Neuronal stem cell (in vitro differentiated cells): ENCODE results near the gene PADI6.

Experiments used
- DNase-seq: peaks from one replicate; pipeline ENCODE4 v3.0.0-alpha.2; 2013; ENCODE audit warnings: low spot score
- H2AFZ ChIP-seq: one replicate; pipeline ENCODE4 v1.6.1; 2013; ENCODE audit warnings: mild to moderate bottlenecking, low read length, inconsistent platforms
- H2AK5ac ChIP-seq: 2 replicates; pipeline ENCODE4 v1.6.1; 2013; ENCODE audit warnings: low read depth, mild to moderate bottlenecking, inconsistent platforms, low read length, moderate library complexity, mixed read lengths
- H2BK120ac ChIP-seq: 2 replicates; pipeline ENCODE4 v1.6.1; 2013; ENCODE audit warnings: low read depth, mild to moderate bottlenecking, inconsistent platforms, low read length, moderate library complexity, mixed read lengths
- H2BK12ac ChIP-seq: one replicate; pipeline ENCODE4 v1.6.1; 2013; ENCODE audit warnings: low read length, inconsistent platforms
- H2BK15ac ChIP-seq: 2 replicates; pipeline ENCODE4 v1.6.1; 2013; ENCODE audit warnings: mild to moderate bottlenecking, low read length, inconsistent platforms, mixed read lengths
- H2BK5ac ChIP-seq: one replicate; pipeline ENCODE4 v1.6.1; 2013; ENCODE audit warnings: inconsistent platforms, mild to moderate bottlenecking, low read length, moderate library complexity
- H3K14ac ChIP-seq: one replicate; pipeline ENCODE4 v1.6.1; 2013; ENCODE audit warnings: low read length, inconsistent platforms
- H3K18ac ChIP-seq: 2 replicates; pipeline ENCODE4 v1.6.1; 2013; ENCODE audit warnings: low read length, inconsistent platforms
- H3K23ac ChIP-seq: 2 replicates; pipeline ENCODE4 v1.6.1; 2013; ENCODE audit warnings: low read depth, mild to moderate bottlenecking, mixed read lengths, low read length, inconsistent platforms; ENCODE audit not compliant: poor library complexity
- H3K27ac ChIP-seq: replicated peaks from 3 replicates; pipeline ENCODE4 v1.5.1; 2013; ENCODE audit warnings: low read length, inconsistent platforms
- H3K27me3 ChIP-seq, 3 experiments: 2 replicates each; pipeline ENCODE4 v1.6.1; 2013; ENCODE audit warnings: low read length in 3 of 3, mild to moderate bottlenecking in 2 of 3, inconsistent platforms in 1 of 3, low read depth in 1 of 3, mixed read lengths in 1 of 3, moderate library complexity in 1 of 3; ENCODE audit not compliant: control insufficient read depth in 3 of 3, insufficient read depth in 3 of 3
- H3K36me3 ChIP-seq, 2 donors: replicated peaks in 1 of 2; 2 replicates each; pipeline ENCODE4 v1.6.1; 2013; ENCODE audit warnings: low read length in 2 of 2; ENCODE audit not compliant: control insufficient read depth in 2 of 2, insufficient read depth in 2 of 2
- H3K4ac ChIP-seq: 2 replicates; pipeline ENCODE4 v1.6.1; 2013; ENCODE audit warnings: inconsistent platforms, mild to moderate bottlenecking, low read length, moderate library complexity
- H3K4me1 ChIP-seq, 2 donors: 1 replicate in 1 of 2; 2 replicates in 1 of 2; pipeline ENCODE4 v1.6.1; 2013; ENCODE audit warnings: low read length in 2 of 2, low read depth in 1 of 2; ENCODE audit not compliant: control insufficient read depth in 2 of 2, insufficient read depth in 1 of 2
- H3K4me2 ChIP-seq: one replicate; pipeline ENCODE4 v1.6.1; 2013; ENCODE audit warnings: mild to moderate bottlenecking, low read length, inconsistent platforms; ENCODE audit not compliant: insufficient read depth, poor library complexity, severe bottlenecking
- H3K4me3 ChIP-seq, 2 donors: 2 replicates each; pipeline ENCODE4 v1.5.1; 2013; ENCODE audit warnings: low read length in 2 of 2, mild to moderate bottlenecking in 2 of 2, inconsistent platforms in 1 of 2, moderate library complexity in 1 of 2
- H3K79me1 ChIP-seq: one replicate; pipeline ENCODE4 v1.6.1; 2013; ENCODE audit warnings: low read depth, mild to moderate bottlenecking, inconsistent platforms, low read length, moderate library complexity
- H3K9ac ChIP-seq: one replicate; pipeline ENCODE4 v1.6.1; 2013; ENCODE audit warnings: mild to moderate bottlenecking, low read depth, low read length, inconsistent platforms; ENCODE audit not compliant: poor library complexity
- H3K9me3 ChIP-seq, 2 donors: replicated peaks in 1 of 2; 2 replicates each; pipeline versions ENCODE3 to v1.6.1; 2013; ENCODE audit warnings: low read length in 2 of 2, mild to moderate bottlenecking in 2 of 2, inconsistent platforms in 1 of 2, low read depth in 1 of 2, mixed read lengths in 1 of 2, moderate library complexity in 1 of 2; ENCODE audit not compliant: control insufficient read depth in 2 of 2, insufficient read depth in 1 of 2
- H4K8ac ChIP-seq: one replicate; pipeline ENCODE4 v1.6.1; 2013; ENCODE audit warnings: low read depth, mild to moderate bottlenecking, inconsistent platforms, low read length, moderate library complexity
- H4K91ac ChIP-seq: one replicate; pipeline ENCODE4 v1.6.1; 2013; ENCODE audit warnings: low read length, low read depth, mild to moderate bottlenecking, inconsistent platforms; ENCODE audit not compliant: poor library complexity
- WGBS, 2 donors: extraction: QIAGEN DNeasy Blood & Tissue Kit; methylation state at CpG; one replicate each; pipeline ENCODE4 v1.1.7; 2013; ENCODE audit warnings: missing lambda C conversion rate in 2 of 2, mixed read lengths in 1 of 2; ENCODE audit not compliant: insufficient read length in 2 of 2, insufficient replicate concordance in 1 of 2; ENCODE audit errors: extremely low coverage in 2 of 2; 5-methylcytosine and 5-hydroxymethylcytosine counted together

Gene PADI6

DNA sequence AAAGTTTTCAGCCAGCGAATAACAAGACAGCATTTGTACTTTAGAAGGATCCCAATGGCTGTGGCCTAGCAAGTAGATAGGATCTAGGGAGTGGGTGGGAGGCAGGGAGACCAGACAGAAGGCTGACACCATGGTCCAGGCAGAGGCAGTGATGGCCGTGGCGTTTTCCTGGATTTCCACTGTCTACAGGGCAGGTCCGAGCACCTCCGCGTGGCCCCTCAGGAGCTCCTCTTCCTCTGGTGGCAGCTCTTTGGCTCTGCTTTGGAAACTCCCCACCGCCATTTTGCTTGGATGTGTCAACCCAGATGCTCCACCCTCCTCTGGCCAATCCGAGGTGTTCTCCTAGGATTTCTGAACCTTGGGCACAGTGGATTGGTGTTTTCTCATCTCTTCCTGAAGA is 38.9 kb upstream of the PADI6 start:
- no peak overlapping the region for H2AK5ac ChIP-seq
- WGBS, 2 donors, result no CpG with 5 or more reads among the region's 8 CpGs

DNA sequence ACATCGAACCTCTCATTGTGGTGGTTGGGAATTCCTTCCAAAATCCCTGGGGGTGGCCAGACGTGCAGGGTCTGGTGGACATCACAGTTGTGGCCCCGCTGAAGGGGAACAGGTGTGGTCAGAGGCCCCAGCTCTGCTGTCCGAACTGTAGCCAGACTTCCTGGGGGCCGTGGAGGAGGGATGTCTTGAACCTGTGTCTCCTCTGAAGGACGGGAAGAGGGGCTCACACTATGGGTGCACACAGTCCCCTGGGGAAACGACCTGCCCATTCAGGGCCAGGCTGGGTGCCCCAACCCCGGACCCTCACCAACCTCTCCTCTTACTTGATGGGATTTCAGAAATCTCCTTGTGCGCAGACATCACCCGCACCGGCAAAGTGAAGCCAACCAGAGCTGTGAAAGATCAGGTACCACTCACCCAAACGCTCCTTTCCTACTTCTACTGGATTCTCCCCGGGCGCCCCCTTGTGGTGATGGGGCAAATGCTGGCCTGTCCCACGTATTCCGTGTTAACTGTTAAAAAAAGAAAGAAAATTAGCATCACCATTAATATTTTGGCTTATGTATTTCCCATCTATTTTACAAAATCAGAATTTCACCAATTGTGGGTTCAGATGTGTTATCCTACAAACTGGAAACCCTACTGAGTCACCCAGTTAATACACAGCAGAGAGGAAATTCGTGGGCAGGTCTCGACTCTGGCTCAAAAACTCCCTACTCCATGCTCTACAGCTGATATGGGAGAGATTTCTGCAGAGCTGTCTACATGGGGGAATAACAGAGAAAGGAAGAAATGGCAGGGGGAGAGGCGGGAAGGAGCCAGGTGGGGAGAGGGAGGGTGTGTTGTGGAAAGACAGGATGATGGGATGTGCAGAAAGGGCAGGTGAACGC is 35.9 kb upstream of the PADI6 start:
- Histone ChIP-seq H3K23ac (no peak overlapping the region), H2BK5ac (no peak overlapping the region), H3K4ac (no peak overlapping the region), H3K4me1 (no peaks in the 10 kb centered on the region), H3K18ac (no peak overlapping the region), H3K79me1 (no peaks in the 10 kb centered on the region), H3K36me3 (no peaks in the 10 kb centered on the region), H2BK15ac (no peak overlapping the region), H2AFZ (no peak overlapping the region), H3K14ac (no peak overlapping the region), H3K4me3 (no peak overlapping the region), H3K4me2 (no peak overlapping the region), H2BK12ac (no peak overlapping the region), H4K91ac (no peak overlapping the region), H4K8ac (no peak overlapping the region), H3K9me3 (no peaks in the 10 kb centered on the region), H3K27me3 (peaks cover 0 to 12% (median 4%) of the 10 kb centered on the region in 3 experiments), H3K9ac (no peak overlapping the region), H3K27ac (no peak overlapping the region), H2BK120ac (no peak overlapping the region), H2AK5ac (peak overlapping the region; percentile 24)
- DNase-seq, result peak; percentile 72
- WGBS, 2 donors, result no CpG with 5 or more reads among the region's 20 CpGs

More for the DNA sequence above, 38.9 kb upstream of the PADI6 start:
- no peak overlapping the region for H4K91ac ChIP-seq
- H3K4me1 ChIP-seq, result no peaks in the 10 kb centered on the region
- no peak overlapping the region for H3K4me3 ChIP-seq
- no peak overlapping the region for H4K8ac ChIP-seq
- peaks cover 0 to 4% of the 10 kb centered on the region in 2 donors for H3K9me3 ChIP-seq
- H2BK5ac ChIP-seq, result no peak overlapping the region
- no peak overlapping the region for H3K18ac ChIP-seq
- peaks cover 0 to 4% (median 0%) of the 10 kb centered on the region in 3 experiments for H3K27me3 ChIP-seq
- no peak overlapping the region for H3K9ac ChIP-seq
- no peak overlapping the region for H2BK15ac ChIP-seq
- H3K36me3 ChIP-seq, result no peaks in the 10 kb centered on the region
- H3K4ac ChIP-seq, result no peak overlapping the region
- H2AFZ ChIP-seq, result no peak overlapping the region
- H3K23ac ChIP-seq, result no peak overlapping the region
- H2BK120ac ChIP-seq, result no peak overlapping the region
- no peak overlapping the region for H3K14ac ChIP-seq
- DNase-seq, result no peak
- no peak overlapping the region for H3K4me2 ChIP-seq
- no peak overlapping the region for H3K27ac ChIP-seq
- peaks cover 2% of the 10 kb centered on the region for H3K79me1 ChIP-seq
- H2BK12ac ChIP-seq, result no peak overlapping the region

DNA sequence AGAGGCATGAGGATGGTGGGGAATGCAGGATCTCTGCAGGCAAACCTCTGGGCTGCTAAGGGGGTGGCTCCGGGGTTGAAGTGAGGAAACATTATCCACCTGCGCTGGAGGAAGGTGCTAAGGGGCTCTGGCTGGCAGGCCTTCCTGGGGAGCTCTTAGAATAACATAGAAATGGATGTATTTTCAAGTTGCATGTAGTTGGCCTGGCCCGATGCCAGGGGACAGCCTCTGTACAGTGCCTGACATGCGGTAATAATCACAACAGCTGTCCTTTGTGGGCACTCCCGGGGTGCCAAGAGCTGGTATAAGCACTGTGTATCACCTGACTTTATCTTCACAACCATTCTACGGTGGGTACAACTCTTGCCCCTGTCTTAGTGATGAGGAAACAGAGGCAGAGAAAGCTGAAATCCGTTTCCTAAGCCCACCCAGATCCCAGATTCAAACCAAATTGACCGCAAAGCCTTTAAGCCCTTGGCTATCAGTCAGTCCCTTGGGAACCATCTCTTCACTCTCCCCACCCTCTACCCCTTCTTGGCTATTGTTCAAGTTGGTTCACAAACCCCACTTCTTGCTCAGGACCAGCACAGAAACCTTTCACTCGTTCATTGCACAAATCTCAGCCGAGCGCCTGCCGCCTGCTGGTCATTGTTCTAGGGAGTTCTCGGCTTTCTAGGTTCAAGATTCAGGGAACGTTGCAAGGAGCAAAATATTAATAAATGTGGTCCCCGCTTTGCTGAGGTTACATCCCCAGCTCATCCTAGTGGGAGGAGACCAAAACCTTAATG is 33.1 kb upstream of the PADI6 start:
- H2AK5ac ChIP-seq, result no peak overlapping the region
- no peak overlapping the region for H3K4me2 ChIP-seq
- no peaks in the 10 kb centered on the region for H3K4me1 ChIP-seq
- H3K9ac ChIP-seq, result no peak overlapping the region
- H2BK5ac ChIP-seq, result no peak overlapping the region
- DNase-seq, result no peak
- WGBS, 2 donors, result no CpG with 5 or more reads among the region's 15 CpGs
- no peak overlapping the region for H3K4ac ChIP-seq
- no peak overlapping the region for H3K27ac ChIP-seq
- H3K18ac ChIP-seq, result no peak overlapping the region
- no peak overlapping the region for H2BK15ac ChIP-seq
- no peak overlapping the region for H3K23ac ChIP-seq
- H3K9me3 ChIP-seq, result peaks cover 0 to 1% of the 10 kb centered on the region in 2 donors
- no peak overlapping the region for H4K91ac ChIP-seq
- H2BK12ac ChIP-seq, result no peak overlapping the region
- no peak overlapping the region for H3K4me3 ChIP-seq
- H3K14ac ChIP-seq, result no peak overlapping the region
- no peak overlapping the region for H2AFZ ChIP-seq
- no peaks in the 10 kb centered on the region for H3K36me3 ChIP-seq
- no peak overlapping the region for H4K8ac ChIP-seq
- no peaks in the 10 kb centered on the region for H3K79me1 ChIP-seq
- H2BK120ac ChIP-seq, result no peak overlapping the region
- peaks cover 0 to 12% (median 4%) of the 10 kb centered on the region in 3 experiments for H3K27me3 ChIP-seq

DNA sequence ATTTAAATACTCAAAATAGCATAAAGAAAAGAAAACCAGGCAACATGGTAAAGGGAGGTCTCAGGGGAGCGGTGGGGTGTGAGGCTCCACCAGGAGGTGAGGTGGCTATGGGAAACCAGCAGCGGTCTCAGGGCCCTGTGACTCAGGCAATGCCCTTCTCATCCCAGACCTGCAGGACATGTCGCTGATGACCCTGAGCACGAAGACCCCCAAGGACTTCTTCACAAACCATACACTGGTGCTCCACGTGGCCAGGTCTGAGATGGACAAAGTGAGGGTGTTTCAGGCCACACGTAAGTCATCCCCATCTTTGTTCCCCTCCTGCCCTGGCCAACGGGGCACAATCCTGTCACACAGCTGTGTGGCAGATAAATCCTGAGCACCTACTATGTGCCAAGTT is 32.5 kb upstream of the PADI6 start:
- Histone ChIP-seq H2BK5ac (no peak overlapping the region), H4K91ac (no peak overlapping the region), H2BK12ac (no peak overlapping the region), H4K8ac (no peak overlapping the region), H2AFZ (no peak overlapping the region), H3K27me3 (peaks cover 0 to 12% (median 4%) of the 10 kb centered on the region in 3 experiments), H3K4me3 (no peak overlapping the region), H2BK15ac (no peak overlapping the region), H2AK5ac (no peak overlapping the region), H3K9ac (no peak overlapping the region), H3K4ac (no peak overlapping the region), H3K79me1 (no peaks in the 10 kb centered on the region), H2BK120ac (no peak overlapping the region), H3K36me3 (no peaks in the 10 kb centered on the region), H3K18ac (peak overlapping the region; percentile 42), H3K4me2 (no peak overlapping the region), H3K23ac (no peak overlapping the region), H3K9me3 (peaks cover 0 to 1% of the 10 kb centered on the region in 2 donors), H3K4me1 (no peaks in the 10 kb centered on the region), H3K14ac (no peak overlapping the region), H3K27ac (no peak overlapping the region)
- WGBS, 2 donors, result no CpG with 5 or more reads among the region's 7 CpGs
- DNase-seq, result no peak
